Measurements from ENCODE around the gene NDE1. TPM values are rescaled to one million over a fixed set of nuclear protein-coding genes. Genes with fewer than 3 reads are reported as not detected.

NDE1 gene
- total and polyA plus RNA-seq, 8 donors = 3.3 to 13.2 (median 5.9) TPM

GRCh38 chr16:15708997-15709396, 59.0 kb downstream of the NDE1 start:
- FAIRE-seq = no peak
- Histone ChIP-seq H3K4me3 (no peak overlapping the region), H3K36me3 (no peaks in the 10 kb centered on the region), H3K27me3 (no peaks in the 10 kb centered on the region), H3K4me1 (no peaks in the 10 kb centered on the region), H3K27ac (no peak overlapping the region), H3K9me3 (no peaks in the 10 kb centered on the region)
- WGBS, 2 donors = 83 to 89% methylated on average over 7 of the region's 7 CpGs
- ATAC-seq = no peak
- no peak for TF ChIP-seq CTCF (IDR thresholded peaks at IDR 0.05)
- intact Hi-C loops (cut with DNase I) = no loop called here
- no peak for DNase-seq

- no peak overlapping the region for H3K27ac ChIP-seq
- 93 to 95% methylated on average over 25 to 29 of the region's 29 CpGs for WGBS, 2 donors
- no peaks in the 10 kb centered on the region for H3K9me3 ChIP-seq
- ATAC-seq (no peak), FAIRE-seq (no peak), DNase-seq (peak in 1 of 6 donors; percentile 52)
- no peak for TF ChIP-seq CTCF (IDR thresholded peaks at IDR 0.05)
- no peak overlapping the region for H3K4me3 ChIP-seq
- intact Hi-C loops (cut with DNase I) = loop anchor here in 1 of 3 donors (10.0 kb wide), 1 partner anchor 50 kb away; no protein-coding TSS in a partner anchor
- no peaks in the 10 kb centered on the region for H3K4me1 ChIP-seq
- H3K27me3 ChIP-seq = no peaks in the 10 kb centered on the region
- no peaks in the 10 kb centered on the region for H3K36me3 ChIP-seq
Observed at GRCh38 chr16:15714393-15715172, 64.5 kb downstream of the NDE1 start.

GRCh38 chr16:15715221-15715620, 65.2 kb downstream of the NDE1 start:
- H3K4me3 ChIP-seq = no peak overlapping the region
- no peaks in the 10 kb centered on the region for H3K4me1 ChIP-seq
- no peak overlapping the region for H3K27ac ChIP-seq
- 91 to 92% methylated on average over 5 of the region's 5 CpGs for WGBS, 2 donors
- TF ChIP-seq CTCF (IDR thresholded peaks at IDR 0.05) = no peak
- intact Hi-C loops (cut with DNase I) = loop anchor here in 1 of 3 donors (10.0 kb wide), 1 partner anchor 50 kb away; no protein-coding TSS in a partner anchor
- DNase-seq = no peak
- no peaks in the 10 kb centered on the region for H3K27me3 ChIP-seq
- no peak for FAIRE-seq
- no peak for ATAC-seq
- no peaks in the 10 kb centered on the region for H3K36me3 ChIP-seq
- no peaks in the 10 kb centered on the region for H3K9me3 ChIP-seq

GRCh38 chr16:15716694-15717447, 66.8 kb downstream of the NDE1 start:
- no peak for FAIRE-seq

More at GRCh38 chr16:15716694-15717447, 66.8 kb downstream of the NDE1 start:
- Histone ChIP-seq H3K9me3 (no peaks in the 10 kb centered on the region), H3K27ac (no peak overlapping the region), H3K4me1 (no peaks in the 10 kb centered on the region), H3K36me3 (no peaks in the 10 kb centered on the region), H3K4me3 (no peak overlapping the region), H3K27me3 (no peaks in the 10 kb centered on the region)
- DNase-seq (peak in 1 of 6 donors; percentile 42), ATAC-seq (no peak)
- no peak for TF ChIP-seq CTCF (IDR thresholded peaks at IDR 0.05)
- WGBS, 2 donors = 91 to 94% methylated on average over 23 of the region's 23 CpGs
- intact Hi-C loops (cut with DNase I) = loop anchor here in 1 of 3 donors (10.0 kb wide), 1 partner anchor 52 kb away; no protein-coding TSS in a partner anchor
